Cardiac fibroblast (primary cell): ENCODE measurements around the gene OGFR.
A peak's percentile ranks its signal among the peaks of the same experiment; 100 is the strongest.
"Not testable (repeated sequence)": the region's sequence is repeated elsewhere in the genome, so short reads cannot be mapped to it uniquely, and the experiment has no call there.

ENCODE experiments used
- DNase-seq, 2 donors: peaks; one replicate each; pipeline versions ENCODE4 v3.0.0 to v3.0.0-alpha.2; 2010; ENCODE audit warnings: low read depth in 2 of 2
- H3K4me3 ChIP-seq, 2 donors: replicated peaks in 1 of 2; 1 replicate in 1 of 2; 2 replicates in 1 of 2; pipeline ENCODE4 v1.5.1; 2011; ENCODE audit warnings: low read depth in 2 of 2, low read length in 2 of 2, mild to moderate bottlenecking in 2 of 2, moderate library complexity in 1 of 2
- TF ChIP-seq, protein P1 (sequence below): IDR thresholded peaks from one replicate; pipeline ENCODE4 v1.5.1; 2011; ENCODE audit warnings: low read depth, mild to moderate bottlenecking, low read length, inconsistent platforms

Gene OGFR

GRCh38 chr20:62841705-62842212 is 37.1 kb downstream of the OGFR start:
- DNase-seq = no peak
- H3K4me3 ChIP-seq = no peak overlapping the region
- TF ChIP-seq, protein P1, sequence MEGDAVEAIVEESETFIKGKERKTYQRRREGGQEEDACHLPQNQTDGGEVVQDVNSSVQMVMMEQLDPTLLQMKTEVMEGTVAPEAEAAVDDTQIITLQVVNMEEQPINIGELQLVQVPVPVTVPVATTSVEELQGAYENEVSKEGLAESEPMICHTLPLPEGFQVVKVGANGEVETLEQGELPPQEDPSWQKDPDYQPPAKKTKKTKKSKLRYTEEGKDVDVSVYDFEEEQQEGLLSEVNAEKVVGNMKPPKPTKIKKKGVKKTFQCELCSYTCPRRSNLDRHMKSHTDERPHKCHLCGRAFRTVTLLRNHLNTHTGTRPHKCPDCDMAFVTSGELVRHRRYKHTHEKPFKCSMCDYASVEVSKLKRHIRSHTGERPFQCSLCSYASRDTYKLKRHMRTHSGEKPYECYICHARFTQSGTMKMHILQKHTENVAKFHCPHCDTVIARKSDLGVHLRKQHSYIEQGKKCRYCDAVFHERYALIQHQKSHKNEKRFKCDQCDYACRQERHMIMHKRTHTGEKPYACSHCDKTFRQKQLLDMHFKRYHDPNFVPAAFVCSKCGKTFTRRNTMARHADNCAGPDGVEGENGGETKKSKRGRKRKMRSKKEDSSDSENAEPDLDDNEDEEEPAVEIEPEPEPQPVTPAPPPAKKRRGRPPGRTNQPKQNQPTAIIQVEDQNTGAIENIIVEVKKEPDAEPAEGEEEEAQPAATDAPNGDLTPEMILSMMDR = no peak

- TF ChIP-seq, protein P1 = no peak
- DNase-seq = no peak
Observed at GRCh38 chr20:62843656-62844055, 39.0 kb downstream of the OGFR start.

DNA sequence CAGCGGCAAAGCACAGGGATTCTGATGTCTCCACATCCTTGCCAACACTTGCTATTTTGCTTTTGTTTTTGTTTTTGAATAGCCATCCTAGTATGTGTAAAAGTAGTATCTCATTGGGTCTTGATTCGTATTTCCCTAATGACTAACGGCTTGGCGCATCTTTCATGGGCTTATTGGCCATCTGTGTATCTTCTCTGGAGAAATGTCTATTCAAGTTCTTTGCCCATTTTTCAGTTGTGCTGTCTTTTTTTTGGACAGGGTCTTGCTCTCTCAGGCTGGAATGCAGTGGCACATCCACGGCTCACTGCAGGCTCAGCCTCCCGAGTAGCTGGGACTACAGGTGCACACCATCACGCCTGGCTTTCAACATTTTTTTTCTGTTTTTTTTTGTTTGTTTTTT is 39.5 kb downstream of the OGFR start:
- TF ChIP-seq, protein P1 = no peak
- no peak overlapping the region for H3K4me3 ChIP-seq
- no peak for DNase-seq

More at GRCh38 chr20:62843656-62844055, 39.0 kb downstream of the OGFR start:
- H3K4me3 ChIP-seq = no peak overlapping the region

- no peak overlapping the region for H3K4me3 ChIP-seq
- TF ChIP-seq, protein P1 = no peak
- DNase-seq = peak in 1 of 2 donors; percentile 45
Observed at GRCh38 chr20:62845416-62846160, 41.0 kb downstream of the OGFR start.

GRCh38 chr20:62846166-62846890 is 41.7 kb downstream of the OGFR start:
- H3K4me3 ChIP-seq = no peak overlapping the region
- peak in 1 of 2 donors; percentile 18 for DNase-seq
- TF ChIP-seq, protein P1 = no peak

DNA sequence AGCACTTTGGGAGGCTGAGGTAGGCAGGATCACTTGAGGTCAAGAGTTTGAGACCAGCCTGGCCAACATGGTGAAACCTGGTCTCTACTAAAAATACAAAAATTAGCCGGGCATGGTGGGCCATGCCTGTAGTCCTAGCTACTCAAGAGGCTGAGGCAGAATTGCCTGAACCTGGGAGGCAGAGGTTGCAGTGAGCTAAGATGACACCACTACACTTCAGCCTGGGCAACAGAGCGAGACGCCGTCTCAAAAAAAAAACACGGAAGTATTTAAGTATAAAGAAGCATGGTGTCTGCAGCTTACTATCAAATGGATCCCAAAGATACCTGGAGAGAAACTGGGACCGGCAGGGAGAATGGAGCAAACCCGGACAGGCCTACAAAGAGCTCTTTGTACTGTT is 44.3 kb downstream of the OGFR start:
- not testable (repeated sequence) for DNase-seq, H3K4me3 ChIP-seq

- H3K4me3 ChIP-seq = no peak overlapping the region
- no peak for DNase-seq
- TF ChIP-seq, protein P1 = no peak
Observed at GRCh38 chr20:62849431-62849830, 44.8 kb downstream of the OGFR start.
